ENCODE measurements around the gene HPCAL1.

HPCAL1 gene

GRCh38 chr2:10475811-10476660 lies 173.3 kb downstream of the HPCAL1 start:
- Histone ChIP-seq H3K4me3 (ENCODE audit: low read length) (no peak overlapping the region), H3K4me1 (ENCODE audit: control insufficient read depth, low read depth, low read length) (peaks cover 9% of the 10 kb centered on the region), H3K9me3 (ENCODE audit: control insufficient read depth, low read depth, low read length) (no peaks in the 10 kb centered on the region), H3K27me3 (ENCODE audit: control insufficient read depth, insufficient read depth, low read length) (no peaks in the 10 kb centered on the region), H3K36me3 (ENCODE audit: control insufficient read depth, low read depth, low read length) (no peaks in the 10 kb centered on the region), H3K27ac (ENCODE audit: low read length) (no peak overlapping the region), H3K9ac (ENCODE audit: low read length) (no peak overlapping the region)

DNA sequence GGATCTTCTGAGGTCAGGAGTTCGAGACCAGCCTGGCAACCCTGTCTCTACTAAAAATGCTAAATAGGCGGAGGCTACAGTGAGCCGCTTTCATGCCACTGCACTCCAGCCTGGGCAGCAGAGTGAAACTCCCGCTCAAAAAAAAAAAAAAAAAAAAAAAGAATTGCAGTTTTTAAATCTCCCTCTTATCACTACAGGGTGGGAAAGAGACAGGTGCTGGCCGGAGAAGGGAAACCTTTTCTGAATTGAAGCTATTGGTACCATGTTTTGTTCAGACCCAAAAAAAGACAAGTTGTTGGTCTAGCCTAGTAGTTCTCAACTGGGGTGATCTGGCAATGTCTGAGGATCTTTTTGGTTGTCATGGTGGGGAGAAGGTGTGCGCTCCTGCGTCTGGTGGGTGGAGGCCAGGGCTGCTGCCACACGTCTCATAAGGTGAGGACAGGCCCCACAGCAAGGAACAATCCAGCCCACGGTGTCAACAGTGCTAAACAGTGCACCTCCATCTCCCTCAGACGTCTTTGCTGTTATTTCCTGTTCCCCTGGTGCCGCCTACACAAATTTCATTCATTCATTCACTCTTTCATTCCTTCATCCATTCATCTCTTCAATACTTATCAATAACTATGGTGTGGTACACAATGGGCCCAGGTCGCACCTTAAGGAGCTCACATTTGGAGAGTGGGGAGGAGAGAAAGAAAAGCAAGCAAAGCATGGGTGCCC lies 174.2 kb downstream of the HPCAL1 start:
- Histone ChIP-seq H3K36me3 (ENCODE audit: control insufficient read depth, low read depth, low read length) (no peaks in the 10 kb centered on the region), H3K27ac (ENCODE audit: low read length) (no peak overlapping the region), H3K9me3 (ENCODE audit: control insufficient read depth, low read depth, low read length) (no peaks in the 10 kb centered on the region), H3K4me3 (ENCODE audit: low read length) (no peak overlapping the region), H3K9ac (ENCODE audit: low read length) (no peak overlapping the region), H3K27me3 (ENCODE audit: control insufficient read depth, insufficient read depth, low read length) (no peaks in the 10 kb centered on the region), H3K4me1 (ENCODE audit: control insufficient read depth, low read depth, low read length) (peaks cover 9% of the 10 kb centered on the region)
